GM18868 (cell line): ENCODE results near the gene TMEM120A.
"Not testable (repeated sequence)": the region's sequence is repeated elsewhere in the genome, so short reads cannot be mapped to it uniquely, and the experiment has no call there.

ENCODE experiments used
- ATAC-seq: cut with Tn5 transposase; IDR thresholded peaks from one replicate; pipeline ENCODE4 v1.9.1; 2021; ENCODE audit warnings: mild to moderate bottlenecking, moderate library complexity; ENCODE audit not compliant: unreplicated experiment

The TMEM120A gene

DNA sequence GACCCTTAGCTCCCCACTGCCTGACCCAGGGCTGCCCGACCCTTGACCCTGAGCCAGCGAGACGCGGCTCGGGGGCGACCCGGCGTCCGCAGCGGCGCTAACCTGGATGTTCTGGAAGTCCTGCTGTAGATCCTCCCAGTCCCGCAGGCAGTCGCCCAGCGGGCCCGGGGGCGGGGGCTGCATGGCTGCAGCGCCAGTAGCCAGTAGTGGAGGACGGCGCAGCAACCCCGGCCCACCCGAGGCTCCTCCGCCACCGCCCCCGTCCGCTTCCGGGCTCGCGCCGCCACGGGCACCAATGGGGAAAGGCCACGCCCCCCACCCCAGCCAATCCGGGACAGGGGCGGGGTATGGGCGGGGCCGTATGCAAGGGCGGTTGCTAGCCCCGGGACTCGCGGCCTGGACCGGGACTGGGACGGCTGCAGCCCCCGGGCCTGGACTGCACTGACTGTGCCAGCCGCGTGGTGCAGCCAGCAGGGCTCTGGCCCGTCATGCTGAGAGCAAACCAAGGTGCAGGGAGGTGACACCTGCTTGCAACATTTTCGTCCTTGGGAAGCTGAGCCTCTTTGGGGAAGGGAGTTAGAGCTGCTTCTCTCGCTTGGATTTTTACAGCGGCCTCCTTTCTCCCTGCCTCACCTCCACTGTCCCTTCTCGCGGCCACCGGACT lies at the start of gene TMEM120A:
TMEM120A (minus strand) TSS at position 208 of the 664 bp plus-strand sequence; CDS start at position 183, 25 bp downstream.
- peak; percentile 95 for ATAC-seq

DNA sequence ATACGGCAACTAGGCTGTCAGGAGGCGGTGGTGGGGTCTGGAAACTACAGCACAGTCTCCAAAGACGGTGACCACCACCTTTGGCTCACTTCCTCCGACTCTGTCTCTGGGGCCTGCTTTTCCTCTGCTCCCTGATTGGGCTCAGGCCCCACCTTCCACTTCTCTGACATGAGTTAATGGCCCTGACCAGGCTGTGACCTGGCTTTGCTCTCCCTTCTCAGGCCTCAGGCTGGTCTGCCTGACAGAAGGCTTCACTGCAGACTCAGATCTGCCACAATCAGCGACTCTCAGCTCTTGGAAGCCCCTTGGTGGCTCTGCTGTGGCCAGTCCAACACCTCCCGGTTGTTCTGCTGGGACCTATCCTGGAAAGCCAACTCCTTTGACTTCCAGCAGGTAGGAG lies 45.7 kb upstream of the TMEM120A start:
- ATAC-seq: no peak

DNA sequence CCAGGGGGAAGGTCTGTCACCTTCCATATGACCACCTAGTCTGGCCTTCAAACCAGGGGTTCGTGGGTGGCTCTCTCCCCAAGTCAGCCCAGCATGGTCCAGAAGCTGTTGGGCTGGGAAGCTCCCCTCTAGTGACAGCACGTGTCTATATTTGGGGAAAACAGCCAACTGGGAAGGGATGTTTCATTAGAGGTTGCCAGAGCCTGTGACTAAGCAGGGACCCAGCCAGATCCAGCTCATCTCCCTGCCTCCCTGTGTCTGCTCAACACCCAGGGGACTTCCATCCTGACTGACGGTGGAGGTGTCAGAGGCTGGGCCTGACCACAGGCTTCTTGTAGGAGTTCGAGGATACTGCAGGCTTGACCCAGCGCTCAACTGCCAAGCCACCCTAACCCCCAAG lies 42.9 kb upstream of the TMEM120A start:
- ATAC-seq: no peak

DNA sequence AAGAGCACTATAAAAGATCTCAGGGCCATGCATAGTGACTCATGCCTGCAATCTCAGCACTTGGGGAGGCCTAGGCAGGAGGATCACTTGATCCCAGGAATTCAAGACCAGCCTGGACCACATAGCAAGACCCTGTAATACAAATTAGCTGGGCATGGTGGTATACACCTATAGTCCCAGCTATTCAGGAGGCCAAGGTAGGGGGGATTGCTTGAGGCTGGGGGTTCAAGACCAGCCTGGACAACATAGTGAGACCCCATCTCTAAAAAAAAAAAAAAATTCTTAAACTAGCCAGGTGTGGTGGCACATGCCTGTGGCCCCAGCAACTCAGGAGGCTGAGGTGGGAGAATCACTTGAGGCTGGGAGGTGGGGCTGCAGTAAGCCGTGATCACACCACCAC lies 37.6 kb upstream of the TMEM120A start:
- ATAC-seq: no peak

DNA sequence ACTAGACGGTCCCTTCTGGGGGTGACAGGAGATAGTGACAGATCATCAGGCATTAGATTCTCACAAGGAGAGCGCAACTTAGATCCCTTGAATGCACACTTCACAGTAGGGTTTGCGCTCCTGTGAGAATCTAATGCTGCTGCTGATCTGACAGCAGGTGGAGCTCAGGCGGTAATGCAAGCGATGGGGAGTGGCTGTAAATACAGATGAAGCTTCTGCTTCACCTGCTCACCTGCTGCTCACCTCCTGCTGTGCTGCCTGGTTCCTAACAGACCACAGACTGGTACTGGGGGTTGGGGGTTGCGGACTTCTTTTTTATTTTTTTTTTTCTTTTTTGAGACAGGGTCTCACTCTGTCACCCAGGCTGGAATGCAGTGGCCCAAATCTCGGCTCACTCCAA lies 35.3 kb upstream of the TMEM120A start:
- ATAC-seq: not testable (repeated sequence)

DNA sequence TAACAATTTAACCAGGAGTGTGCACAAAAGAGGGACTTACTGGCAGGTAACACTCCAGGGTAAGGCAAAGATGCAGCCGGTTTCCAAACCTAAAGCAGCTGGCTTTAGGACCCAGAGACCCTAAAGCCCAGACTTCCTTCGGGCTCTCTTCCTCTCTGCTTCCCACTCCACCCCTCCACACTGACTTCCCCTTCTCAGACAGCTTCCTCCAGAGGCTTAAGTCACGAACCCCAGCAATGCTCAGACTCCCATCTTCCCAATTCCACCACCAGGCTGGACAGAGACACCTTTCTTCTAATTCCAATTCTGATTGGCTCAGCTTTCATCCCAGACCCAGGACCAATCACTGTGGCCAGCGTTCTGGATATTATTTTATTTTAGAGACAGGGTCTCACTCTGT lies 28.6 kb upstream of the TMEM120A start:
- ATAC-seq: no peak

DNA sequence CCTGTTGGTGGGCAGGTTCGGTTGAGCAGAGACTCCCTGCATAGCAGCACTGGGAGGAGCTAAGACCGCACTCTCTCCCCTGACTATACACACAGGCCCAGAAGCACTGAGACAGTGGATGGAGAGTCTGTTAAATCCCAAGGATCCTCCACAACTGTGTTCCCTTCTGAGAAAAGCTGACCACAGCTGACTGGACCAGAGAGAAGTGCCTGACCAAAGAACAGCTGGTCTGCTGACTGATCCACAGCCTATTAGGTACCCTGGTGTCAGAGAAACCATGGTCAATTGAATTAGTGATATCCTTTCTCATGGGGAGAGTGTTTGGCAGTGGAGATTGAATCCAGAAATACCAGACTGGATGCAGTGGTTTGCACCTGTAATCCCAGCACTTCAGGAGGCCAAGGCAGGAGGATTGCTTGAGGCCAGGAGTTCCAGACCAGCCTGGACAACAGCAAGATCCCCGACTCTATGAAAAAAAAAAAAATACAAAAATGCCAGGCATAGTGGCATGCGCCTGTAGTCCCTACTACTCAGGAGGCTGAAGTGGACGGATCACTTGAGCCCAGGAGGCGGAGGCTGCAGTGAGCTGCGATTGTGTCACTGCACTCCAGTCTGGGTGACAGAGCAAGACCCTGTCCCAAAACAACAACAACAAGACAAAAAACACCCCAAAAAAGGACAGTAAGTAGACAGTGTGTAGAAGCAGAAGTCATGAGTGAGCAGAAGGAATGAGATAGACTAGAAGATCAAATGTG lies 27.8 kb upstream of the TMEM120A start:
- ATAC-seq: no peak

DNA sequence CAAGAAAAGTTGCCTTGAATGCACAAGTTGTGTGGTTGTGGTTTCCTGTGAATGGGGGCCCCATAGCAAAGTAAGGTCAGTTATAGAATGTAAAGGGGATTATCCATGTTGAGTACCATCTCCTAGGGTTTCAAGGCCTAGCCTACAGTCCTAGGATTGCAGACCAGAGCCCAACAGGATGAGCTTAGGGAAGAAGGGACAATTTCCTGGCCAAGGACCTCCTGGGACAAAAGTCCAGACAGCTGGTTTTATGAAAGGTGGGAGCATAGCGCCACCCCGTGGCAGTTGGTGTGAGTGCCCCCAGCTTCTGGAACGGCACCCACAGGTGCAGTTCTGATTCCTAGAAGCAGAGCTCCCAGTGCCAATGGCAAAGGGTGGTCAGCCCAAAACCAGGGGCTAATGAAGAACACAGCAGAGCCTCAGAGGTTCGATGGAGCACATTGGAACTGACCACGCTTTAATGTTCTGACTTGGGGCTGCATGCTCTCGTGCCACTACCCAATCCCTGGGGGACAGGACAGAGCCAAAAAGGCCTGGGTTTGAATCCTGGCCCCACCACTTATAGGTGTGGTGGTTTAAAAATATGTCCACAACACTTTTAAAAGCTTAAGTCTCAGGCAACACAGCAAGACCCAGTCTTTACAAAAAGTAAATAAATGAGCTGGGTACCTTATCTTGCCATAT lies 25.8 kb upstream of the TMEM120A start:
- no peak for ATAC-seq

DNA sequence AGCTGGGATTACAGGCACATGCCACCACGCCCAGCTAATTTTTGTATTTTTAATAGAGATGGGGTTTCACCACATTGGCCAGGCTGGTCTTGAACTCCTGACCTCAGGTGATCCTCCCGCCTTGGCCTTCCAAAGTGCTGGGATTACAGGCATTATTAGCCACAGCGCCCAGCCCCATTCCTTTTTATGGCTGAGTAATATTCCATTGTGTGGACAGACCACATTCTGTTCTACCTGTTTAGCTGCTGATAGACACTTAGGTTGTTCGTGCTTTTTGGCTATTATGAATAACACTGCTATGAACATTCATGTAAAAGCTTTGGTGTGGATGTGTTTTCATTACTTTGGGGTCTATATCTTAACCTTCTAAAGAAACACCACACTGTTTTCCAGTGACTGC lies 24.1 kb upstream of the TMEM120A start:
- not testable (repeated sequence) for ATAC-seq

DNA sequence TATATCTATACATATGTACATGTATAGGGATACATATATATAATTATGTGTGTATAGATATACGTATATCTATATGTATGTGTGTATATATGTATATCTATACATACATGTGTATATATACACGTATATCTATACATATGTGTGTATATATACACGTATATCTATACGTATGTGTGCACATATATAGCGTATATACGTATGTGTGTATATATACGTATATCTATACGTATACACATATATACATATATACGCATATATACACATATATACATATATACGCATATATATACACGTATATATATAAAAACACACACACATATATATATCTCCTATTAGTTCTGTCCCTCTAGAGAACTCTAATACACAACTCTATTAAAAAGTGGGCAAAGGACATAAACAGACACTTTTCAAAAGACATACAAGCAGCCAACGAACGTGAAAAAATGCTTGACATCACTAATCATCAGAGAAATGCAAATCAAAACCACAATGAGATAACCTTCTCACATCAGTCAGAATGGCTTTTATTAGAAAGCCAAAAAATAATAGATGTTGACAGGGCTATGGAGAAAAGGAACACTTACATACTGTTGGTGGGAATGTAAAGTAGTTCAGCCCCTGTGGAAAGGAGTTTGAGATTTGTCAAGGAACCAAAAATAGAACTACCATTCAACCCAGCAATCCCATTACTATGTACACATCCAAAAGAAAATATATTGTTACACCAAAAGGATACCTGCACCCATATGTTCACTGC lies 22.0 kb upstream of the TMEM120A start:
- no peak for ATAC-seq

DNA sequence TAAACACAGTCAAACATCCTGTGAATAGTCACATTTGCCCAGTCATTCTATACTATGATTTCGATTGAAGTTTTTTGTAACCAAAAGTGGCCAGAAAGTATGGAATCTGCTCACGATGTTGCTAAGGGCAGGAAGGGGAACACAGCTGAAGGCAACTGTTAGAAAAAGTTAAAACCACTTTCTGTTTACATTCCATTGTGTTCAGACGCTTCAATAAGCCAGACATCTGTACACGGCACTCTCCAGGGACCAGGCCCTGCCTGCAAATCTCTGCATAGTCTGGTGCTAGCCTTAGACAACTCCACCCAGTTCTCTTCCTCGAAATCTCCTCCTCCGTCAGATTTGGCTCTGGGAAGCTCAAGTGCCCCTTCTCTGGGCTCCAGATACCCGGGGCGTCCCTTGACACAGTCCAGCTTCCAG lies 17.1 kb upstream of the TMEM120A start:
- ATAC-seq: no peak

DNA sequence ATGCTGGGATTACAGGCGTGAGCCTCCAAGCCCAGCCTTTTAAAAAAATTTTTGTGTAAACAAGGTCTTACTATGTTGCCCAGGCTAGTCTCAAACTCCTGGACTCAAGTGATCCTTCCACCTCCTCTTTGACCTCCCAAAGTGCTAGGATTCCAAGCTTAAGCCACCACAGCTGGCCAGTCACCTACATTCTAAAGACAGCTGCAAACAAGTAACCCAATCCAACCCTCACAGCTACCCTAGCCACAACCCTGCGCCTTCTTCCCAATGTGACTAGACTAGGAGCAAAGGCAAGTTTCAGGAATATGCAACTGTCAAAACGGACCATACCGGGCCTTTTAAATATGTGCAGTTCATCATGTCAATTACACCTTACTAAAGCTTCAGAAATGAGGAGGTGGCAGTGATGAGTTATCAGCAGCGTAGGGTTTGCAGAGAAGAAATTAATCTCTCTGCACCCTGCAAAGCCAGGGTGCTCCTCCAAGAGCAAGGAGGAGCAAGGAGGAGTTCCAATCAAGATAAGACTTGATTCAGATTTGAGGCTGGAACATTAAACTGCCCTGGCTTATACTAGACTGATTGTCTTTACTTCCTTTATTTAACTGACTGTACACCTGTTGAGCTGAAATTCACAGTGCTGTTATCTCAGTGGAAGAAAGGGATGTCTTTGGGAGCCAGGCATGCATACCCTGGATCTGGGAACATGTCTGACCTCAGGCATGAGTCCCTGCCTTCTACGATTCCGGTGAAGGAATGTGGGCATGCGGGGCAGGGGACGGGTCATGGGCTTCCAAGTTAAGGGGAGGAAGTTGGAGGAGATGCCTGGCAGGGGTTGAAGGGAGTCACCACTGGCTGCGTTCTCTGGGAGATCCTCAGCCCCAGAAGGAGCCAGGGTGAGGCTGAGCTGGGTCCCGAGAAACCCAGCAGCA lies 15.5 kb upstream of the TMEM120A start:
- no peak for ATAC-seq

DNA sequence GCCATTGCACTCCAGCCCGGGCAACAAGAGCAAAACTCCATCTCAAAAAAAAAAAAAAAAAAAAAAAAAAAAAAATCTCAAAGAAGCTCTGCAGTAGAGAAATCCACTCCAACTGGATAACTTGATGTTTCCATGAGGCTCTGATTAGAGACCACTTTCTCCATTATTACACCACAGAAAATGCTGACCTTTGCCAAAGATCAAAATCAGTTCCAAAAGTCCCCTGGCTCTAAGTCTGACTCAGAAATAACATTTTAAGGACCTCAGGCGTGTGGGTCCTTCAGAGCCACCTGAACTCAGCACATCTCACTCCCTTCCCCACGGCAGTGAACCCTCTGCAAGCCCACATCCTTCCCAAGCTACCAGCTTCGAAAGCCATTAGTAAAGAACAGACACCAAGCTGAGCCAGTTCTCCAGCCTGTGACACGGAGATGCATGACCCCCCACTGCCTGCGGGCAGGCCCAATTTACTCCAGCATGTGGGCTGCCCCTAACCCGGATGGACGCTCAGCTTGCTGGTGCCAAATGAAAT lies 13.8 kb upstream of the TMEM120A start:
- ATAC-seq: no peak

DNA sequence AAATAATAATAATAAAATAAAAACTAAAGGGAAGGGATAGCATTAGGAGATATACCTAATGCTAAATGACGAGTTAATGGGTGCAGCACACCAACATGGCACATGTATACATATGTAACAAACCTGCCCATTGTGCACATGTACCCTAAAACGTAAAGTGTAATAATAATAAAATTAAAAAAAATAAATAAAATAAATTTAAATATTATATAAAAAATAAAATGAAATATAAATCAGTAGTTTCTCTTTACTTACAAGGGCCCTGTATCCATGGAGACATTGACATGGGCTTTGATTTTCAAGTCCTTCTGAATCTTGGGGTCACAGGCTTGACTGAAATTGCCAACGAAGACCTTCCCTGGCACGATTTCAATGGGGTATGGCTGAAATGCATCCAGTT lies 10.6 kb upstream of the TMEM120A start:
- not testable (repeated sequence) for ATAC-seq

DNA sequence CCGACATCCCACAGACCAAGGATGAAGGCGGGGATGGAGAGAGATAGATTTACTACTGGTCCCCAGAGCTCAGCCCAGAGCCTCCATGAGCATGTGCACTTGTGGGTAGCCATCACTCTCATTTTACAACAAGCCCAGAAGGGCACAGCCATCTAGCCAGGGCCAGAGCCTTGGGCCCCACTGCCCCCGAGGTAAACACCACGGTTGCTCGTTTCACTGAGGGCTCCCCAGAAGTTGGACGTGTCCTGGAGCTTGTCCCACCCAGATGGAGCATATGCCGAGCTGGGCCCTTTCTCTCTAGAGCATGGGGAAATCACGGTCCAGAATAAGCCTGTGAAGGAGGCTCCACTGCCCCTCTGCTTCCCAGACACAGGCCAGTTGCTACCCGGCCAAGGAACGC lies 9.0 kb upstream of the TMEM120A start:
- no peak for ATAC-seq

DNA sequence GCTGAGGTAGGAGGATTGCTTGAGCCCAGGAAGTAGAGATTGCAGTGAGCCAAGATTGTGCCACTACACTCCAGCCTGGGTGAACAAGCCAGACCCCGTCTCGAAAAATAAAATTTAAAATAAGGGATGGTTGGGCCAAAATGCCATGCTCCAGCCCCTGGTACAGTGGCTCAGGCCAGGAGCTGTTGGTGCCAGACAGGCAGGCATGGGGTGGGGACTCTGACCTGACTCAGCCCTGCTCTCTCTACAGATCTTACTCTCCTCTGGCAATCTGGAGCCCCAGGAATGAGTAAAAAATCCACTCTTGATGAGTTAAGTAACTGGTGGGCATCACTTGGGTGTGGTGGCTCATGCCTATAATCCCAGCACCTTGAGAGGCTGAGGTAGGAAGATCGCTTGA lies 8.4 kb upstream of the TMEM120A start:
- no peak for ATAC-seq

DNA sequence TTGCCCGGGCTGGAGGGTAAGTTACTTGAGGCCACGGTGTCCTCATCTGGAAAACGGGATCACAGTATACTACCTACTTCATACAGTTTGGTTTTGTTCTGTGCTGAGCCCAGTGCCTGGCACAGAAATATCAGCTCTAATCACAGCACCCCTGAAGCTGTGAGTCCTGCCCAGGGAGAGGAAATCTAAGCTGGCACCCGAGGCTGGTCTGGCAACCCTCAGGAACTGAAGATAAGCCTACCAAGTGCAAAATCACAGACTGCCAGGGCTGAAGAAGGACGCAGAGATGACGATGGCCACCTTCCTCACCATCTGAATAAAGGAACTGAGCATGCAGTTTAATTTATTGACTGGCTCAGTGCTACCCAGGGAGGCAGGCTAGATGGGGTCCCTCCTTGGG lies 7.7 kb upstream of the TMEM120A start:
- ATAC-seq: no peak

DNA sequence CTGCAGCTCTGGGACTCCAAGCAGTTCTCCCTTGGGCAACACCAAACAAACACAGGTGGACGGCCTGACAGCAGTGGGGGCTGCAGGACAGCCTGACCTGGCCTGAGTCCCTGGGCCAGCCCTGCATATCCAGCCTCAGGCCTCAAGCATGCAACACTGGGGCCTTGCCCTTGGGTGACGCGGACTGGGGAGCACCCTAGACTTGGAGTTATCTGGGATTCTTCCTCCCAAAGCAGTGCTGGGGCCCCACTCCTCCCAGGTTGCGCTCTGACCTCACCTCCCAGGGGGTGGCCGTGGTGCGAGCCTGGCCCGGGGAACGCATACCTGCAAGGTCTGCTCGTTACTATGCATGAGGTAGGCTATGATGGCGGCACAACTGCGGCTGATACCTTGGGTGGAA lies 6.2 kb upstream of the TMEM120A start:
- no peak for ATAC-seq

DNA sequence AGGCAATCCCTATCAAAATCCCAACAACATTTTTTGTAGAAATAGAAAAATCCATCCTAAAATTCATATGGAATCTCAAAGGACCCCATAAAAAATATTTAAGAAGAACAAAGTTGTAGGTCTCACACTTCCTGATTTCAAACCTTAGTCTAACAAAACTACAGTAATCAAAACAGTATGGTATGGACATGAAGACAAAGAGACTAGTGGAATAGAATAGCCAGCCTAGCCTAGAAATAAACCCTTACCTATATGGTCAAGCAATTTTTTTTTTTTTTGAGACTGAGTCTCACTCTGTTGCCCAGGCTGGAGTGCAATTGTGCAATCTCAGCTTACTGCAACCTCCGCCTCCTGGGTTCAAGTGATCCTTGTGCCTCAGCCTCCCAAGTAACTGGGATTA lies 3.6 kb upstream of the TMEM120A start:
- no peak for ATAC-seq

DNA sequence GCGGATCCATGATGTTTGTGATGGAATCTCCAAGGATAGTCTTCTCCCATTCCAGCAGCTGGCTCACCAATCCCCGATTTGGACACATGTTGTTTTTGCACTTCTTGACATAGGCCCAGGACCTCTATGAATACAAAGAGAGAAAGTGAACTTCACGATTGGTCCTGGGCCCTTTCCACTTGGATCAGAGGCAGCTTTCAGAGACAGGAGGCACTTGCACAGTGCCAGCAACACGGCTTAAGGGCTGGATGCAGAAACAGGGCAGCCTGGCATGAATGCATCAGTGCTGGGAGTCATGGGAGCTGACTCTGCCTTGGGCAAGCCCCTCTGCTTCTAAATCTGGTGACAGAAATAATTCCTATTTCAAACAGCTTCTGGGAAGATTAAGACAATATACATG lies 2.1 kb upstream of the TMEM120A start:
- ATAC-seq: no peak
